Measurements from ENCODE around the gene KNTC1.

The KNTC1 gene

DNA sequence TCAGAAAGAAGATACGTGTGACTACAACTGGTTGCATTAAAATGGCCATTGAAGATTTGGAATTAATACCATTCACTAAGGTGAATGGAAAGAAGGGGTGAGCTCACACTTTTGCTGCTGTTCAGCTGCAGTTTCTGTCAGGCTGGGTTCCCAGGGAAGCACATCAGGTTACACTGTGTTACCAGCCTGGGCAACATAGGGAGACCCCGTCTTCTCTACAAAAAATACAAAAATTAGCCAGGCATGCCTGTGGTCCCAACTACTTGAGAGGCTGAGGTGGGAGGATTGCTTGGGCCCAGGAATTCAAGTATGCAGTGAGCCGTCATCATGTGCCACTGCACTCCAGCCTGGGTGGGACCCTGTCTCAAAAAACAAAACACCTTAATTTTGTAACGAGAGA, 13.4 kb upstream of the KNTC1 start:
- DNase-seq (ENCODE audit: low read depth): no peak
- TF ChIP-seq, protein P1, sequence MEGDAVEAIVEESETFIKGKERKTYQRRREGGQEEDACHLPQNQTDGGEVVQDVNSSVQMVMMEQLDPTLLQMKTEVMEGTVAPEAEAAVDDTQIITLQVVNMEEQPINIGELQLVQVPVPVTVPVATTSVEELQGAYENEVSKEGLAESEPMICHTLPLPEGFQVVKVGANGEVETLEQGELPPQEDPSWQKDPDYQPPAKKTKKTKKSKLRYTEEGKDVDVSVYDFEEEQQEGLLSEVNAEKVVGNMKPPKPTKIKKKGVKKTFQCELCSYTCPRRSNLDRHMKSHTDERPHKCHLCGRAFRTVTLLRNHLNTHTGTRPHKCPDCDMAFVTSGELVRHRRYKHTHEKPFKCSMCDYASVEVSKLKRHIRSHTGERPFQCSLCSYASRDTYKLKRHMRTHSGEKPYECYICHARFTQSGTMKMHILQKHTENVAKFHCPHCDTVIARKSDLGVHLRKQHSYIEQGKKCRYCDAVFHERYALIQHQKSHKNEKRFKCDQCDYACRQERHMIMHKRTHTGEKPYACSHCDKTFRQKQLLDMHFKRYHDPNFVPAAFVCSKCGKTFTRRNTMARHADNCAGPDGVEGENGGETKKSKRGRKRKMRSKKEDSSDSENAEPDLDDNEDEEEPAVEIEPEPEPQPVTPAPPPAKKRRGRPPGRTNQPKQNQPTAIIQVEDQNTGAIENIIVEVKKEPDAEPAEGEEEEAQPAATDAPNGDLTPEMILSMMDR (conservative IDR thresholded peaks at IDR 0.05; ENCODE audit: low read depth, low read length): no peak
- no peak overlapping the region for H3K4me3 ChIP-seq (ENCODE audit: low read depth, low read length)

GRCh38 chr12:122515275-122515674, 11.8 kb upstream of the KNTC1 start:
- no peak for DNase-seq (ENCODE audit: low read depth)
- TF ChIP-seq, protein P1 (conservative IDR thresholded peaks at IDR 0.05; ENCODE audit: low read depth, low read length): no peak
- no peak overlapping the region for H3K4me3 ChIP-seq (ENCODE audit: low read depth, low read length)

DNA sequence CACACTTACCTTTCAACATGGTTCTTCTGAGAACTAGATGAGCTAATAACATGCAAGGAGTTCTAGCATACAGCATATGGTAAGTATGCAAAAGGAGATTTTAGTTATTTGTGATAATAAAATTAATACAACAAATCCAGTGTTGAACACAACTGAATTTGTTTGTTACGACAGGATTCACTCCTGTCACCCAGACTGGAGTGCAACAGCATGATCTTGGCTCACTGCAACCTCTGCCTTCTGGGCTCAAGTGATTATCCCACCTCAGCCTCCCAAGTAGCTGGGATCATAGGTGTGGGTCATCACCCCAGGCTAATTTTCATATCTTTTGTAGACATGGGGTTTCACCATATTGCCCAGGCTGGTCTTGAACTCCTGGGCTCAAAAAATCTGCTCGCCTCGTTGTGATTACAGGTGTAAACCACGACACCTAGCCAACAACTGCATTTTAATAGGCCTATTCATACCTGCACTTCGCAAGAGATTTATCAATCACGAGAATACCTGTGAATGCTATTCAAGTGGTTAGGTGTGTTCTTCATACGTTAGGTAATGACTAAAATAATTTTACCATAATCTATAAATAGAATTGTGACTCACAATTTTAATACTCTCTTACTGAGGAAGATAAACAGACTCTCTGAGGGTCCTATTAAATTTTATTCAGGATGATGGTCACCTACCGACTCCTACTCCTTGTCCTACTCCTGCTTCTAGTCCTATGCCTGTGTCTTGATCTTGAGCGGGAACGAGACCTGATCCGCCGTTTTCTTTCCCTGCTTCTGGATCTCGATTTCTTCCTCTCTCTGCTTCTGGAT, 10.3 kb upstream of the KNTC1 start:
- no peak overlapping the region for H3K4me3 ChIP-seq (ENCODE audit: low read depth, low read length)
- TF ChIP-seq, protein P1 (conservative IDR thresholded peaks at IDR 0.05; ENCODE audit: low read depth, low read length): no peak
- no peak for DNase-seq (ENCODE audit: low read depth)

GRCh38 chr12:122517877-122518276, 9.2 kb upstream of the KNTC1 start:
- DNase-seq (ENCODE audit: low read depth): peak; percentile 96
- no peak overlapping the region for H3K4me3 ChIP-seq (ENCODE audit: low read depth, low read length)
- TF ChIP-seq, protein P1 (conservative IDR thresholded peaks at IDR 0.05; ENCODE audit: low read depth, low read length): no peak

- no peak for DNase-seq (ENCODE audit: low read depth)
- H3K4me3 ChIP-seq (ENCODE audit: low read depth, low read length): no peak overlapping the region
- TF ChIP-seq, protein P1 (conservative IDR thresholded peaks at IDR 0.05; ENCODE audit: low read depth, low read length): no peak
These were observed 8.1 kb upstream of the KNTC1 start for GRCh38 chr12:122518908-122519307.

- no peak overlapping the region for H3K4me3 ChIP-seq (ENCODE audit: low read depth, low read length)
- no peak for DNase-seq (ENCODE audit: low read depth)
- TF ChIP-seq, protein P1 (conservative IDR thresholded peaks at IDR 0.05; ENCODE audit: low read depth, low read length): no peak
These were observed 7.6 kb upstream of the KNTC1 start for GRCh38 chr12:122519418-122519817.

GRCh38 chr12:122520676-122521075, 6.4 kb upstream of the KNTC1 start:
- TF ChIP-seq, protein P1 (conservative IDR thresholded peaks at IDR 0.05; ENCODE audit: low read depth, low read length): no peak
- no peak for DNase-seq (ENCODE audit: low read depth)
- no peak overlapping the region for H3K4me3 ChIP-seq (ENCODE audit: low read depth, low read length)
